ENCODE results near the gene HDGFL2. TPM values are rescaled to one million over a fixed set of nuclear protein-coding genes. Genes with fewer than 3 reads are reported as not detected.

HDGFL2 gene
- total RNA-seq, 1 experiment from 2014 or later = 108 TPM

- H3T11ph ChIP-seq (ENCODE audit: low read length) = no peak overlapping the region
- Mint-ChIP-seq H3K4me1 (no peaks in the 10 kb centered on the region), H3K27ac (no peak overlapping the region; a peak in 1 of 7 replicates), H3K27me3 (ENCODE audit: low read depth) (peaks cover 66% of the 10 kb centered on the region), H3K36me3 (ENCODE audit: insufficient read depth in 1 of 3, low read depth in 3 of 3) (peaks cover 10 to 27% (median 17%) of the 10 kb centered on the region in 3 experiments; a peak in 6 of 7 replicates), H3K9me3 (no peaks in the 10 kb centered on the region), H3K4me3 (no peak overlapping the region)
- H2BK20ac ChIP-seq (ENCODE audit: low read depth, low read length, poor library complexity, severe bottlenecking) = no peak overlapping the region
- no peak for DNase-seq
- no peaks in the 10 kb centered on the region for H3K79me2 ChIP-seq (ENCODE audit: insufficient read depth, low read length)
- H4K8ac ChIP-seq (replicated peaks; ENCODE audit: insufficient read length, low read depth, low read length) = no peak overlapping the region
- TF ChIP-seq CTCF (conservative IDR thresholded peaks at IDR 0.05) = no peak
- WGBS (ENCODE audit: extremely low coverage, insufficient read length, low lambda C conversion rate) = no CpG with 5 or more reads among the region's 21 CpGs
- H3K4me2 ChIP-seq (ENCODE audit: insufficient read depth, insufficient read length, low read length) = no peak overlapping the region
- H3K14ac ChIP-seq (ENCODE audit: insufficient read depth, low read length) = no peak overlapping the region
- no peak overlapping the region for H3K23ac ChIP-seq (ENCODE audit: insufficient read length, low read depth, low read length)
- no peak overlapping the region for H2BK15ac ChIP-seq (ENCODE audit: low read depth, low read length)
- H4K91ac ChIP-seq (ENCODE audit: insufficient read length, low read depth, low read length) = no peak overlapping the region
- H4K5ac ChIP-seq (ENCODE audit: insufficient read length, low read depth, low read length) = no peak overlapping the region
- H3K27me3 ChIP-seq (ENCODE audit: insufficient read depth, low read length) = peaks cover 1% of the 10 kb centered on the region; the same call in 1 of the 2 replicates
- H3K9ac ChIP-seq (ENCODE audit: extremely low read depth, insufficient read length, low read length) = no peak overlapping the region
- H3K79me1 ChIP-seq (ENCODE audit: insufficient read depth, low read depth, low read length, poor library complexity, severe bottlenecking) = no peaks in the 10 kb centered on the region
- no peak overlapping the region for H3K56ac ChIP-seq (ENCODE audit: insufficient read length, low read depth, low read length)
- H2BK12ac ChIP-seq (ENCODE audit: insufficient read length, low read depth, low read length) = no peak overlapping the region
- H3K4me1 ChIP-seq (ENCODE audit: insufficient read depth, low read length) = no peaks in the 10 kb centered on the region
- H3K27ac ChIP-seq (ENCODE audit: insufficient read length, low read depth, low read length) = no peak overlapping the region
- no peaks in the 10 kb centered on the region for H4K20me1 ChIP-seq (ENCODE audit: control insufficient read depth, insufficient read depth, insufficient read length)
- H3K23me2 ChIP-seq (ENCODE audit: insufficient read length, low read depth, low read length, poor library complexity, severe bottlenecking) = peaks cover 2% of the 10 kb centered on the region
- no peak overlapping the region for H2AK5ac ChIP-seq (ENCODE audit: insufficient read length, low read length)
- no peak overlapping the region for H3K18ac ChIP-seq (ENCODE audit: insufficient read length, low read depth, low read length)
- no peak overlapping the region for H2AFZ ChIP-seq (ENCODE audit: low read length)
- no peaks in the 10 kb centered on the region for H3K9me3 ChIP-seq (ENCODE audit: control insufficient read depth, low read depth, low read length)
- H2BK120ac ChIP-seq (ENCODE audit: low read depth, low read length, poor library complexity, severe bottlenecking) = no peak overlapping the region
- H3K4ac ChIP-seq (ENCODE audit: low read depth, low read length) = no peak overlapping the region
- H2BK5ac ChIP-seq (ENCODE audit: insufficient read length, low read length) = no peak overlapping the region
Measured at GRCh38 chr19:4508698-4509097, 36.6 kb downstream of the HDGFL2 start.

Data from H9 (cell line).